ENCODE measurements around the gene OGFR.

OGFR gene

DNA sequence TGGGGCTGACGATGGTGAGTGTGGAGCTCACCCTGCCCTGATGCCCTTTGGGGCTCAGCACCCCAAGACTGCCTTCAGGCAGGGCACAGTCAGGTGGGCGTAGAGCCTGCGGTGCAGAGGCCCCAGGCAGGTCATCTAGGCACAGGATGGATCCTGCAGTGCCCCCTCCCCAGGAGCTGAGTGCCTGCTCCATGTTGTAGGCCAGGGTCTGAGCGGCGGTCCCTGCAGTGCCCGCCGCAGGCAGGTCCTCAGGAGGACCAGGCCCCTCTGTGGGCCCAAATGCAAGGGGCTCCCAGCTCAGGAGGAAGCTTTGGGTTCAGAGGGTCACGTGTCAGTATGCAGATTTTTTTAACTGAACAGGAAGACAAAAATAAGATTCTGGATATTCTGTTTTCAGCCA, 5.6 kb upstream of the OGFR start:
- Histone ChIP-seq H3K4me3 (ENCODE audit: low read depth, low read length) (no peak overlapping the region), H3K36me3 (ENCODE audit: control insufficient read depth, insufficient read depth, low read length) (no peaks in the 10 kb centered on the region), H3K9me3 (ENCODE audit: control insufficient read depth, low read length) (no peaks in the 10 kb centered on the region), H3K27ac (no peak overlapping the region), H3K27me3 (ENCODE audit: control insufficient read depth, insufficient read depth, low read length) (no peaks in the 10 kb centered on the region), H2AFZ (no peak overlapping the region), H3K9ac (no peak overlapping the region), H3K79me2 (no peaks in the 10 kb centered on the region), H3K4me2 (ENCODE audit: low read length) (no peak overlapping the region), H3K4me1 (peaks cover 7% of the 10 kb centered on the region)
- TF ChIP-seq, protein P1, sequence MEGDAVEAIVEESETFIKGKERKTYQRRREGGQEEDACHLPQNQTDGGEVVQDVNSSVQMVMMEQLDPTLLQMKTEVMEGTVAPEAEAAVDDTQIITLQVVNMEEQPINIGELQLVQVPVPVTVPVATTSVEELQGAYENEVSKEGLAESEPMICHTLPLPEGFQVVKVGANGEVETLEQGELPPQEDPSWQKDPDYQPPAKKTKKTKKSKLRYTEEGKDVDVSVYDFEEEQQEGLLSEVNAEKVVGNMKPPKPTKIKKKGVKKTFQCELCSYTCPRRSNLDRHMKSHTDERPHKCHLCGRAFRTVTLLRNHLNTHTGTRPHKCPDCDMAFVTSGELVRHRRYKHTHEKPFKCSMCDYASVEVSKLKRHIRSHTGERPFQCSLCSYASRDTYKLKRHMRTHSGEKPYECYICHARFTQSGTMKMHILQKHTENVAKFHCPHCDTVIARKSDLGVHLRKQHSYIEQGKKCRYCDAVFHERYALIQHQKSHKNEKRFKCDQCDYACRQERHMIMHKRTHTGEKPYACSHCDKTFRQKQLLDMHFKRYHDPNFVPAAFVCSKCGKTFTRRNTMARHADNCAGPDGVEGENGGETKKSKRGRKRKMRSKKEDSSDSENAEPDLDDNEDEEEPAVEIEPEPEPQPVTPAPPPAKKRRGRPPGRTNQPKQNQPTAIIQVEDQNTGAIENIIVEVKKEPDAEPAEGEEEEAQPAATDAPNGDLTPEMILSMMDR (IDR thresholded peaks at IDR 0.05) = no peak

DNA sequence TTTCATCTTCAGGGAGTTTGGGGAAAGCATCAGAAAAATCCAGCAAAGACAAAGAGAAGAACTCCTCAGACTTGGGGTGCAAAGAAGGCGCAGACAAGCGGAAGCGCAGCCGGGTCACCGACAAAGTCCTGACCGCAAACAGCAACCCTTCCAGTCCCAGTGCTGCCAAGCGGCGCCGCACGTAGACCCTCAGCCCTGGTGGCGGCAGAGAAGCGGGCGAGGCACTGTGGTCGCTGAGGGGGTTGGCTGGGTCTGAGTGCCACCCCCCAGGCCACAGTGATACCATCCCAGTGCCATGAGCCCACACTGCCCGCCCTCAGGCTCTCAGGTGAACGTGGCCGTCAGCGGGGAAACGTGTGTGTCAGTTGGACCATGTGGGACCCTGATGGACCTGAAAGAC, 5.2 kb upstream of the OGFR start:
- H3K27ac ChIP-seq = no peak overlapping the region
- H3K36me3 ChIP-seq (ENCODE audit: control insufficient read depth, insufficient read depth, low read length) = no peaks in the 10 kb centered on the region

DNA sequence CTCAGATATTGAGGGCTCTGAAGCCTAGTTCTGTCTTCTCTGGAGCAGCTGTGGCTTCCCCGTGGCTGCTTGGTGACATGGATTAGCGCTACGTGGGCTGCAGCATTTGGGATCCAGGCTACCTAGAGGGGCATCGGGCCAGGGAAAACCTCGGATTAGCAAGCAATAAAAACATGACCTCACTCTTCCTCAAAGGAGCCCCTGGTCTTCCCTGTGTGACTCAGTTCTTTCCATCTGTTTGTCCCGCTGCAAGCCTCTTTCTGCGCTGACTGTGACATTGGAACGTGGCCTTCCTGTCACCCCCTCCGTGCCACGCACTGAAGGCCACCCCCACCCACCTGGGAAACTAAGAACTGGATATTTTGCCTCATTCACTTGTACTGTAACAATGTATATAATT, 4.8 kb upstream of the OGFR start:
- Histone ChIP-seq H2AFZ (no peak overlapping the region), H3K36me3 (ENCODE audit: control insufficient read depth, insufficient read depth, low read length) (no peaks in the 10 kb centered on the region), H3K27ac (no peak overlapping the region), H3K4me3 (ENCODE audit: low read depth, low read length) (no peak overlapping the region), H3K4me1 (peaks cover 7% of the 10 kb centered on the region), H3K9ac (no peak overlapping the region), H3K9me3 (ENCODE audit: control insufficient read depth, low read length) (no peaks in the 10 kb centered on the region), H3K27me3 (ENCODE audit: control insufficient read depth, insufficient read depth, low read length) (no peaks in the 10 kb centered on the region), H3K79me2 (no peaks in the 10 kb centered on the region), H3K4me2 (ENCODE audit: low read length) (no peak overlapping the region)
- TF ChIP-seq, protein P1 (IDR thresholded peaks at IDR 0.05) = no peak

More for the DNA sequence above, 5.2 kb upstream of the OGFR start:
- Histone ChIP-seq H3K9ac (no peak overlapping the region), H3K9me3 (ENCODE audit: control insufficient read depth, low read length) (no peaks in the 10 kb centered on the region), H3K79me2 (no peaks in the 10 kb centered on the region), H3K4me1 (peaks cover 7% of the 10 kb centered on the region), H3K4me3 (ENCODE audit: low read depth, low read length) (no peak overlapping the region), H2AFZ (no peak overlapping the region), H3K27me3 (ENCODE audit: control insufficient read depth, insufficient read depth, low read length) (no peaks in the 10 kb centered on the region), H3K4me2 (ENCODE audit: low read length) (no peak overlapping the region)
- TF ChIP-seq, protein P1 (IDR thresholded peaks at IDR 0.05) = no peak

DNA sequence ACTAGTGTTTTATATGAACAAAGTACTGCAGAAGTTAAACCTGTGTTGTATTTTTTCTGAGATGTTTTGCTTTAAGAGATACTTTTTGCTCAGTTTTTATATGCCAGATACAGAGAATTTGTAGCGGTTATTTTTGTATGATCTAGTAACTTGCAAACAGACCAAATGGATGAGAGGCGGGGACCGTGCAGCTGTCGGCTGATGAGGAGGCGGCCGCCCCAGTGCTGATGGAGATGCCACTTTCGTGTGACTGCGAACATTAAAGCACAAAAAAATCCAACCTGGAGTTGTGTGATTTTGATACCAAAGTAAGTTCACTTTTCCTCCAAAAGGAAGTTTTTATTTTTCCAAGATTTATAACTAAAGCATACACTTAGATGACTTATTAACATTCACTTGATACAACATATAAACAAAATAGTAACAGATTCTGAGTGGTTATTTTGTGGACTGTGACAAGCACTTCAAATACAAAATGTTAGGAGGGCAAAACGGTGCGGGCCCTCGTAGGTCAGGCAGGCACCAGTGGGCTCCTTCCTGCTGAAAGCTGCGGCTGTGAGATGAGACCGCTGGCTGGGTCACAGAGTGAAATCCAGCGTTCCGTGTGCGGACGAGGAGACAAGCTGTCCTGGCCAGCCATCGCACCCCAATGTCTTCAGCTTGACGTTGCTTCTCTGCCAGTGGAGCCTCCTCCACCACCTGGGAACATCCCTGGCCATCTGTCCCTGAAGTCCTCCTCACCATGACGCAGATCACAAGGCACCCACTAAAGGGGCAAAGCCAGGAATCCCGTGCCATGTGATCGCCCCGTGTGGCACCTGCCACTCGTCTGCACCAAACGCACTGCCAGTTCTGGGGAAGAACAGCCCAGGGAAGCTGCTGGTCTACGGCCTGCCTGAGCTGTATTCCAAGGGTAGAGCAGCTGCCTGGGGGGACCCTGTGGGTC, 4.0 kb upstream of the OGFR start:
- Histone ChIP-seq H3K4me1 (peaks cover 7% of the 10 kb centered on the region), H3K27ac (no peak overlapping the region), H3K36me3 (ENCODE audit: control insufficient read depth, insufficient read depth, low read length) (no peaks in the 10 kb centered on the region), H3K4me3 (ENCODE audit: low read depth, low read length) (no peak overlapping the region), H3K27me3 (ENCODE audit: control insufficient read depth, insufficient read depth, low read length) (no peaks in the 10 kb centered on the region), H3K9ac (no peak overlapping the region), H3K79me2 (peaks cover 2% of the 10 kb centered on the region), H3K4me2 (ENCODE audit: low read length) (no peak overlapping the region), H2AFZ (no peak overlapping the region), H3K9me3 (ENCODE audit: control insufficient read depth, low read length) (no peaks in the 10 kb centered on the region)
- TF ChIP-seq, protein P1 (IDR thresholded peaks at IDR 0.05) = no peak

Measured in parathyroid adenoma (tissue), 2 donors.